PC-9 (cell line): ENCODE measurements around the gene OSBPL3. TPM values are rescaled to one million over a fixed set of nuclear protein-coding genes. Genes with fewer than 3 reads are reported as not detected.

Source experiments
- BruUV-seq: library from RNA; stranded (reverse); fragments of 400-500 nt; replicated peaks from 2 replicates; lab custom pipeline; 2021; lab: Mats Ljungman, UMichigan
- CTCF ChIA-PET: fragments of 300-600 bp; sonication (Branson Sonifier 250); formaldehyde crosslinking; loops from one replicate; lab custom pipeline; 2022; ENCODE audit warnings: antibody characterized with exemption; lab: Charles Lee
- POLR2A ChIA-PET: fragments of 300-600 bp; sonication (Branson Sonifier 250); formaldehyde crosslinking; loops from one replicate; lab custom pipeline; 2022; ENCODE audit warnings: antibody characterized with exemption; ENCODE audit not compliant: unreplicated experiment; lab: Charles Lee
- DNase-seq, 2 experiments: peaks; one replicate each; pipeline versions ENCODE4 v3.0.0 to v3.0.0-alpha.2; 2015 to 2022; ENCODE audit warnings: mixed read lengths in 1 of 2
- H2AFZ ChIP-seq: fragments of 200-600 bp; sonication (generic); 2 replicates; pipeline ENCODE4 v1.8.1; 2017; ENCODE audit warnings: antibody characterized with exemption
- H3F3A ChIP-seq: fragments of 200-600 bp; sonication (generic); 2 replicates; pipeline ENCODE4 v1.8.1; 2017; ENCODE audit warnings: antibody characterized with exemption, mild to moderate bottlenecking, low read depth; ENCODE audit not compliant: insufficient read depth
- H3K27ac ChIP-seq: fragments of 200-600 bp; sonication (generic); 2 replicates; pipeline ENCODE4 v1.6.1; 2016; ENCODE audit warnings: mixed run types
- H3K27me3 ChIP-seq: fragments of 200-600 bp; sonication (generic); 2 replicates; pipeline ENCODE4 v1.6.1; 2016; ENCODE audit warnings: low read depth, mixed run types; ENCODE audit not compliant: insufficient read depth
- H3K36me3 ChIP-seq: fragments of 200-600 bp; sonication (generic); 2 replicates; pipeline ENCODE4 v1.6.1; 2016; ENCODE audit warnings: low read depth, mixed run types
- H3K4me1 ChIP-seq: fragments of 200-600 bp; sonication (generic); replicated peaks from 2 replicates; pipeline ENCODE4 v1.6.1; 2016; ENCODE audit warnings: mixed run types; ENCODE audit not compliant: insufficient read depth
- H3K4me2 ChIP-seq: fragments of 200-600 bp; sonication (generic); 2 replicates; pipeline ENCODE4 v1.6.1; 2017; ENCODE audit warnings: mixed run types
- H3K4me3 ChIP-seq: fragments of 200-600 bp; sonication (generic); 2 replicates; pipeline ENCODE4 v1.6.1; 2016; ENCODE audit warnings: mixed run types
- H3K79me2 ChIP-seq: fragments of 200-600 bp; sonication (generic); 2 replicates; pipeline ENCODE4 v1.6.1; 2017; ENCODE audit warnings: low read depth, mixed run types
- H3K9me2 ChIP-seq: fragments of 200-600 bp; sonication (generic); 2 replicates; pipeline ENCODE4 v1.8.1; 2017; ENCODE audit warnings: mild to moderate bottlenecking; ENCODE audit not compliant: insufficient read depth
- H3K9me3 ChIP-seq: fragments of 200-600 bp; sonication (generic); 2 replicates; pipeline ENCODE4 v1.8.1; 2016; ENCODE audit warnings: low read depth; ENCODE audit not compliant: insufficient read depth
- H4K20me1 ChIP-seq: fragments of 200-600 bp; sonication (generic); 2 replicates; pipeline ENCODE4 v1.8.1; 2017; ENCODE audit not compliant: insufficient read depth
- EZH2 ChIP-seq: fragments of 200-600 bp; sonication (generic); IDR thresholded peaks from 2 replicates; pipeline ENCODE4 v1.8.0; 2017; ENCODE audit warnings: antibody characterized with exemption, low read depth
- intact Hi-C: fragments of 100-400 bp; cut with micrococcal nuclease; formaldehyde crosslinking; loops from one replicate; pipeline ENCODE4 v1.10.0; 2022; ENCODE audit not compliant: unreplicated experiment
- total RNA-seq: library from RNA; stranded (reverse); gene quantifications from 2 replicates; pipeline ENCODE4 v1.2.3, GENCODE V29; 2021
- TF ChIP-seq, protein P1 (sequence below): fragments of 200-600 bp; sonication (generic); conservative IDR thresholded peaks from 2 replicates; pipeline ENCODE4 v1.6.1; 2017; ENCODE audit warnings: mixed run types, antibody characterized with exemption, mild to moderate bottlenecking, moderate library complexity

The OSBPL3 gene
- total RNA-seq, 1 experiment from 2014 or later: 87.6 TPM

DNA sequence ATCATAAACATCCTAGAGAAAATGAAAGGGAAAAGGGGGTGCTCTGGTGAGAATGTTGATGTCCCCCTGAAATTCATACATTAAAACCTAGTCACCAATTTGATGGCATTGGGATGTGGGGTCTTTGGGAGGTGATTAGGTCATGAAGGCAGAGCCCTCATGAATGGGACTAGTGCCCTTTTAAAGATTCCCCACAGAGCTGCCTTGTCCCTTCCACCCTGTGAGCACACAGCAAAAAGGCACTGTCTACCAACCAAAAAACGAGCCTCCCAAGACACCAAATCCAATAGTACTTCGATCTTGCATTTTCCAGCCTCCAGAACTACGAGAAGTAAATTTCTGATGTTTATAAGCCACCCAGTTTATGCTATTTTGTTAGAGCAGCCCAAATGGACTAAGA lies 47.6 kb downstream of the OSBPL3 start:
- no peak for DNase-seq
- Histone ChIP-seq H3K27ac (no peak overlapping the region), H3K4me2 (no peak overlapping the region), H3K9me2 (no peaks in the 10 kb centered on the region; the same call in 1 of the 2 replicates), H4K20me1 (no peaks in the 10 kb centered on the region), H3F3A (peaks cover 4% of the 10 kb centered on the region; the same call in 1 of the 2 replicates), H3K9me3 (no peaks in the 10 kb centered on the region), H3K4me3 (no peak overlapping the region), H3K79me2 (peaks cover 68% of the 10 kb centered on the region), H3K4me1 (peaks cover 26% of the 10 kb centered on the region), H2AFZ (no peak overlapping the region), H3K27me3 (no peaks in the 10 kb centered on the region), H3K36me3 (peaks cover 11% of the 10 kb centered on the region; the same call in 1 of the 2 replicates)
- TF ChIP-seq, protein P1, sequence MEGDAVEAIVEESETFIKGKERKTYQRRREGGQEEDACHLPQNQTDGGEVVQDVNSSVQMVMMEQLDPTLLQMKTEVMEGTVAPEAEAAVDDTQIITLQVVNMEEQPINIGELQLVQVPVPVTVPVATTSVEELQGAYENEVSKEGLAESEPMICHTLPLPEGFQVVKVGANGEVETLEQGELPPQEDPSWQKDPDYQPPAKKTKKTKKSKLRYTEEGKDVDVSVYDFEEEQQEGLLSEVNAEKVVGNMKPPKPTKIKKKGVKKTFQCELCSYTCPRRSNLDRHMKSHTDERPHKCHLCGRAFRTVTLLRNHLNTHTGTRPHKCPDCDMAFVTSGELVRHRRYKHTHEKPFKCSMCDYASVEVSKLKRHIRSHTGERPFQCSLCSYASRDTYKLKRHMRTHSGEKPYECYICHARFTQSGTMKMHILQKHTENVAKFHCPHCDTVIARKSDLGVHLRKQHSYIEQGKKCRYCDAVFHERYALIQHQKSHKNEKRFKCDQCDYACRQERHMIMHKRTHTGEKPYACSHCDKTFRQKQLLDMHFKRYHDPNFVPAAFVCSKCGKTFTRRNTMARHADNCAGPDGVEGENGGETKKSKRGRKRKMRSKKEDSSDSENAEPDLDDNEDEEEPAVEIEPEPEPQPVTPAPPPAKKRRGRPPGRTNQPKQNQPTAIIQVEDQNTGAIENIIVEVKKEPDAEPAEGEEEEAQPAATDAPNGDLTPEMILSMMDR: no peak
- no peak for TF ChIP-seq EZH2
- ChIA-PET POLR2A (interaction anchor here (0.7 kb wide), 1 partner anchor 79 kb away, joined by 9 read pairs; no protein-coding TSS in a partner anchor), CTCF (interaction anchor here (0.6 kb wide), 1 partner anchor 1156 kb away, joined by 3 read pairs; no protein-coding TSS in a partner anchor)
- intact Hi-C loops: no loop called here
- no TSS peak for BruUV-seq

DNA sequence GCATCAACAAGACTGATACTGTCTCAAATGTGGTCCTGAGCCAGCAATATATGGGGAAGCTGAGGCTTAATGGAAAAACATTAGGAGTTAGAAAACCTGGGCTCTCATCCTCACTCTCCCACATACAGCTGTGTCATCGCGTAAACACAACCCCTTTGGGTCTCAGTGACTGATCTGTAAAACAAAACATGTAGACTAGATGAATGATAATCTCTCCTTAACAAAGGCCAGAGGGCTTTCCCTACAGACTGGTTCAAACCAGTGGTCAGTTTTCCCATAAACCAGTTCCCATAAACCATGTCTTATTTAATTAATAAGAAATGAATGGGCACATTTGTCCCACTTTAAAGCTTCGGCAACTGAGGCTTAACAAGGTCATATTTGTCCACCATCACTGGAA lies 48.1 kb downstream of the OSBPL3 start:
- H2AFZ ChIP-seq: no peak overlapping the region
- ChIA-PET POLR2A (no interaction called here), CTCF (interaction anchor here (0.6 to 0.7 kb wide), 2 partner anchors 281 to 1156 kb away, joined by 3 to 4 read pairs; no protein-coding TSS in a partner anchor)
- TF ChIP-seq, protein P1: no peak
- no peak for TF ChIP-seq EZH2
- no peaks in the 10 kb centered on the region; the same call in 1 of the 2 replicates for H3K9me2 ChIP-seq
- H3K4me2 ChIP-seq: no peak overlapping the region
- no peaks in the 10 kb centered on the region for H4K20me1 ChIP-seq
- H3K27ac ChIP-seq: no peak overlapping the region
- no peak for DNase-seq
- H3K27me3 ChIP-seq: no peaks in the 10 kb centered on the region
- H3F3A ChIP-seq: peaks cover 10% of the 10 kb centered on the region
- no peak overlapping the region for H3K4me3 ChIP-seq
- H3K9me3 ChIP-seq: no peaks in the 10 kb centered on the region
- H3K79me2 ChIP-seq: peaks cover 65% of the 10 kb centered on the region
- peaks cover 10% of the 10 kb centered on the region; the same call in 1 of the 2 replicates for H3K36me3 ChIP-seq
- intact Hi-C loops: no loop called here
- BruUV-seq: no TSS peak
- peaks cover 27% of the 10 kb centered on the region for H3K4me1 ChIP-seq

DNA sequence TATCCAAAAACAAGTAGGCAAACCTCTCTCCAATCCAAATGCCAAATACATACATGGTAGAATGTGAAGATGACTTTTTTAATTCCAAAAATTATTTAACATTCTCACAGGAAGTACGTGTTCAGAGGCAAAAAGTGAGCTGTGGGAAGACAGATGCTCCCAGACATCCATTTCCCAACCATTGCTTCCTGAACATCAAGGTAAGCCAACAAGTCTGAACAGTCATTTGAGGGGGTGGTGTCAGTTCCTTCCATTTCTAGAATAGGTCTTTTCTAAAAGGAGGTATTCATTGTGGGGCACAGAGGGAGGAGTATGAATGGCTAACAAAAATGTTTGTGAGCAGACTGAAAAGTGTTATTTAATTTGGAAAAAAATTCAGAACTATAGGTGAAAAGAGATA lies 49.1 kb downstream of the OSBPL3 start:
- no TSS peak for BruUV-seq
- H3K9me2 ChIP-seq: no peaks in the 10 kb centered on the region; the same call in 1 of the 2 replicates
- no peaks in the 10 kb centered on the region for H3K27me3 ChIP-seq
- no peaks in the 10 kb centered on the region for H3K9me3 ChIP-seq
- H3K4me2 ChIP-seq: no peak overlapping the region
- no peak for DNase-seq
- peaks cover 10% of the 10 kb centered on the region; the same call in 1 of the 2 replicates for H3K36me3 ChIP-seq
- H3K79me2 ChIP-seq: peaks cover 64% of the 10 kb centered on the region
- H3F3A ChIP-seq: peaks cover 14% of the 10 kb centered on the region
- peaks cover 23% of the 10 kb centered on the region for H3K4me1 ChIP-seq
- no peak overlapping the region for H3K4me3 ChIP-seq
- no peak overlapping the region for H3K27ac ChIP-seq
- TF ChIP-seq, protein P1: no peak
- TF ChIP-seq EZH2: no peak
- intact Hi-C loops: no loop called here
- no peak overlapping the region for H2AFZ ChIP-seq
- CTCF ChIA-PET: interaction anchor here (0.7 kb wide), 1 partner anchor 282 kb away, joined by 4 read pairs; no protein-coding TSS in a partner anchor
- POLR2A ChIA-PET: no interaction called here
- no peaks in the 10 kb centered on the region for H4K20me1 ChIP-seq
